RPMI7951 (cell line): ENCODE results near the gene KIF26A. TPM values are rescaled to one million over a fixed set of nuclear protein-coding genes. Genes with fewer than 3 reads are reported as not detected.

ENCODE experiments used
- DNase-seq: peaks from one replicate; pipeline ENCODE4 v3.0.0-alpha.2; 2012; ENCODE audit warnings: low read depth
- total RNA-seq: library from RNA; depleted of rRNA; stranded (reverse); fragments of >200 nt; shearing (Covaris generic); gene quantifications from 2 replicates; pipeline ENCODE4 v1.2.3, GENCODE V29; 2014

The KIF26A gene
- total RNA-seq, 1 experiment from 2014 or later, result not detected

GRCh38 chr14:104112609-104113571 is 25.5 kb upstream of the KIF26A start:
- DNase-seq, result no peak

- no peak for DNase-seq
Measured at GRCh38 chr14:104113631-104114420, 24.6 kb upstream of the KIF26A start.

DNA sequence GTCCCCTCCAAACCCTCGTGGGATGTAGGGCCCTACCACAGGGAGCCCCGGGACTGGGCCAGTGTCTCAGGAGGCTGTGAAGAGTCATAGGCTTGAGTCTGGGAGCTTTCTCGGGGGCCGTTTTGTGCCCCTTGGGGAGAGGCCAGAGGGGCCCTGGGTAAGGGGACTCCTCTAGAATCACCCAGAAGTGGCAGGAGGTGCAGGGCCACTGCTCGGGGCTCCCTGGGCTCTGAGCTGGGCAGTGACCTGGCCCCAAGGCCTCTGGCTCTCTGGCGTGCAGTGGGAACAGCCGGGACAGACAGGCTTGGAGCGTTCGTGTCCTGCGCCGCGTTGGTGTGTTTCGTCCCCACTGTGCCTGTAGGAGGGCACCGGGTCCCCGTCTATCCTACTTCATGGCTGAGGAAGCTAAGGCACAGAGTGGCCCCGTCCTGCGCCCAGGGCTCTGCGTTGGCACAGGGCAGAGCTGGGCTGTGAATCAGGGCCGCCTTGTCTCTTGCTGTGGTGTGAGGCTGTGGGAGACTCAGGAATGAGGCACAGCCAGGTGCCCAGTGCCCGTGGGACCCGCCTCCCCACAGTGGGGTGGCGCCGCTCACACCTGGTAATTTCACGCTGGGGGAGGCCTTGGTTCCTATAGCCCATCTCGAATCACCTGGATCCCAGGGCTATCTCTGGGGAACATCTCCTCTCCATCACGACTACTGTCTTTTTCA is 23.8 kb upstream of the KIF26A start:
- DNase-seq, result no peak

DNA sequence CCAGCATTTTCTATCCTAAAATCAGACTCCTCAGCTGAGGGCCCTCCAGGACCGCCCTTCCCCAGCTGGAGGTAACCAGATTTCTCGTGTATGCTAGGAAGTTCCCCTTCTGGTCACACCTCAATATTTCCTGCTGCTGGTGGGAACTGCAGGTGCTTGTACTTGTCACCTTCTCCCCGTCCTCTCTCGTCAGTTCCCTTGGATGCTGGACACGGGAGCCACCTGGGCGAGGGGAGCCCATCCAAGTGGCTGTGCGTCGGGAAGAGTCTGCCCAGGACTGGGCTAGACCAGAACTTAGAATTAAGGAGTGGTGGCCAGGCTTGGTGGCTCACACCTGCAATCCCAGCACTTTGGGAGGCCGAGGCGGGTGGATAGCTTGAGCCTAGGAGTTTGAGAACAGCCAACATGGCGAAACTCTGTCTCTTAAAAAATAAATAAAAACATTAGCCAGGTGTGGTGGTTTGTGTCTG is 23.2 kb upstream of the KIF26A start:
- DNase-seq, result no peak

- no peak for DNase-seq
Measured at GRCh38 chr14:104115691-104116287, 22.6 kb upstream of the KIF26A start.

- DNase-seq, result no peak
Measured at GRCh38 chr14:104116288-104116755, 22.1 kb upstream of the KIF26A start.

DNA sequence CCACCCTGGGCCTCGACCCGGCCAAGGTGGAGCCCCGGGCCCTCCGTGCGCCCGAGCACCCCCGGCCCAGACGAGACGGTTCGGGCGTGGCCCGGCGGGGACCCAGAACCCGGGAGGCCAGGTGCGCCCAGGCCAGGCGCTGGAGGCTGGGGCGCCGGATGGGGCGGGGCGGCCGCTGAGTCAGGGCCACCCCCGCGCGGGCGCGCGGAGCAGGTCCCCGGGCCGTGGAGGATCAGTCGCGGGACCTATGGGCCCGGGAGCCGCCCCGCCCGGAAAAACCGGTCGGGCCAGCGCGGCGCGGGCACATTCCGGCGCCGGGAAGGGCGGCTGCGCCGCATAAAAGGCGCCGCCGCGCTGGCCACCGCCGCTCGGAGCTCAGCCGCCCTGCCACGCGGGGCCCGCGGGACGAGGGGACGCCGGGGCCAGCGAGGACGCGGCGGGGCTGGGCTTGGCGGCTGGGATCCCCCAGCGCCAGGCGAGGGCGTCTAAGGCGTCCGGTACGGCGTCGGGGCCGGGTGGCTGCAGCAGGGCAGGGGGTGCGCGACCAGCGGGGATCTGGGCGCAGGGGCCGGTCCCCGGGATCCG is 21.5 kb upstream of the KIF26A start:
- DNase-seq, result no peak

- no peak for DNase-seq
Measured at GRCh38 chr14:104117341-104118005, 20.9 kb upstream of the KIF26A start.

DNA sequence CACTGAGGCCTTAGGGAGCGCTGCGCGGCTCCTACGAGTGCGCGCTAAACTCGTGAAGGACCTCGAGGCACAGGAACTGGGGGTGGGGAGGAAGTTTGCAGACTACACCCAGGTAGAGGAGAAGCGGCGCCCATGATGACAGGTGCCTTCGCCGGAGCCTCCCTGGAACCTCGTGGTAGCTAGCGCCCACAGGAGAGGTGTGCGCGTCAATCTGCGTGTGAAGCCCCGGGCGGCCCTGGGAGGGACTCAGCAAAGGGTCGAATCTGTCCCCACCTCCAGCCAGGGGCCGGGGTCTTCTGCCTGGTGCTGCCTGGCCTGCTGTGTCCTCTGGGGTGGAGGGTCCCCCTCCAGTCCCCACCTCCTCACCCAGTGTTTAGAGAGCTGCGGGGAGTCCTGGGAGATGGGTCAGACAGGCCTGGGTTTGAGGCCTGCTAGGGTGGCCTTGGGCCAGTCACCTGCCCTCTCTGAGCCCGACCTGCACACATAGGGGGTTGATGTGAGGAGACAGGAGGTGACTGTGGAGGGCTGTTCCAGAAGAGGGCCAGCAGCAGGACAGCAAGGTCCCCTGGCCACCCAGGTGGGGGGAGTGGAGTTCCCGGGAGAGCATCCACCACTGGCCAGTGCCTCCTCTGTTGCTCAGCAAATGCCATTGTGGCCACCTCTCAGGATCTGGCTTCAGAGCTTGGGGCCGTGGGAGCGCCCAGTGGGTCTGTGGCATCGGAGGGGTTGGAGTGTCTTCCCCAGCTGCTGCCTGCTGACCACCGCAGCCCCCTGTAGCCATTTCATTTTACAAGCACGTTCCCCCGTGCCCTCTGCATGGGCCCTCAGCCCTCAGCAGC is 20.2 kb upstream of the KIF26A start:
- no peak for DNase-seq

DNA sequence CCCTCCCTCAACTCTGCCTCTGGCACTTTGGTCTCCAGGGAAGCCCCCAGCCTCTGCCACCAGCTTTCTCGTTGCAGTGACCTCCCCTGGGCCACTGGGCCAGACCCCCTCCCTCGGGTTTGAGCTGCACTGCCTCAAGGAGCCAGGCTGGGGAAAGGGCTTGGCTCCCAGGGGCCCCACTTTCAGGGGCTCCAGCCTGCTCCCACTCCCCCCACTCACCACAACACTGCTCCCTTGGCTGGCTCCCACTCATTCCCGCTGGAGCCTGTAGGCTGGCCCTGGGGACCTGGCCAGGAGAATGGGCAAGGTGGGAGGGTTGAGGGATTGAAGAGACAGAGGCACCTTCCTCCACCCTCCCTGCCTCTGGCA is 19.3 kb upstream of the KIF26A start:
- no peak for DNase-seq

DNA sequence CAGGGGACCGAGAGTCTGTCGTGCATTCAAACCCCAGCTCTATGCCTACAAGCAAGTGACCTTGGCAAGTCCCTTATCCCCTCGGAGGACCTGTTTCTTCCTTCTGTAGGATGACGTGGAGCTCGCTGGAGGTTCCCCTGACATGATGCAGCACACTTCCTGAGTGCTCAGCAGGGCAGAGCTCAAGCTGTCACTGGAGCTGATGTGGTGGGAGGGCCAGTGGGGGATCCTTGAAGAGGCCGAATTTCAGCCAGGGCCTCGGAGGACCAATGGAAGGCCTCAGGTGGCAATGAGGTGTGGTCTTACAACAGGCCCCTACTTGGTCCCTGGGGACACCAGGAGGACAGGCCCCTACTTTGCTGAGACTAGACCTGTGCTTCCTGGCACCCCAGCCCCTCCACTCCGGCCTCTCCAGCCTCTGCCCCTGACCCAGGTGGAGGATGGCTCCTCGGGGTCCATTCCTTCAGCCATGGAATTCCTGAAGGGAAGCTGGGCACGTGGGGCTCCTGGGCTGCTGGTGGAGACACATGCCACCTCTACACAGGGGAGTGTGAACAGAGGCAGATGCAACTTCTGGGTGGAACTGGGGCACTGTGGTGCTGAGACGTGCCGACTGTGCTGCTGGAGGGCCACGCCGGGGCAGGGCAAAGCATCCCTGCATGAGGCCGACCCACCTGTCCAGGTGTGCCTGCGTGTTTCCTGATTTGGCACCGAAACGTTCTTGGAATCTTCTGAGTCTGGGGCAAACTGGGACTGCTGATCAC is 18.7 kb upstream of the KIF26A start:
- DNase-seq, result no peak

DNA sequence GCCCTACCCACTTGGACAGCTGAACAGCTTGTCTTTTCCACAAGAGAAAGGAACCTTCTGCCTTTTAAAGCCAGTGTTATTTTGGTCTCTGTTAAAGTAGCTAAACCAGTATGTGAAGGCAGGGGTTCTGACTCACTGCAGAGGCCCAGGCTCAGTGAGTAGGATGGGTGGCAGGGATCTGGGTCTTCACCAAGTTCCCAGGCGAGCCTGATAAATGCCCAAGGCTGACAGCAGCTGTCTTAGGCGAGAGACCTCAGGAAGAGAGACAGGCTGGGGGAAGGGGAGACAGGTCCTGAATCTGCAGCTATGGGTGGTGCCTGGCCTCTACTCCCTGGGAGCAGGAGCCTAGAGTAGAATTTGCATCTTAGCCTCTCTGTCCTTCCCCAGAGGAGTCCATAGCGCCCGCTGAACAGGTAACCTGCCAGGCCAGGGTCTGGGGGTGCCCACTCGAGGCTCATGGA is 18.1 kb upstream of the KIF26A start:
- DNase-seq, result no peak

- DNase-seq, result no peak
Measured at GRCh38 chr14:104121142-104121541, 17.2 kb upstream of the KIF26A start.

- DNase-seq, result no peak
Measured at GRCh38 chr14:104123879-104124278, 14.5 kb upstream of the KIF26A start.

- no peak for DNase-seq
Measured at GRCh38 chr14:104125011-104125410, 13.4 kb upstream of the KIF26A start.

GRCh38 chr14:104126753-104127152 is 11.6 kb upstream of the KIF26A start:
- DNase-seq, result no peak

GRCh38 chr14:104128981-104129380 is 9.4 kb upstream of the KIF26A start:
- DNase-seq, result no peak

DNA sequence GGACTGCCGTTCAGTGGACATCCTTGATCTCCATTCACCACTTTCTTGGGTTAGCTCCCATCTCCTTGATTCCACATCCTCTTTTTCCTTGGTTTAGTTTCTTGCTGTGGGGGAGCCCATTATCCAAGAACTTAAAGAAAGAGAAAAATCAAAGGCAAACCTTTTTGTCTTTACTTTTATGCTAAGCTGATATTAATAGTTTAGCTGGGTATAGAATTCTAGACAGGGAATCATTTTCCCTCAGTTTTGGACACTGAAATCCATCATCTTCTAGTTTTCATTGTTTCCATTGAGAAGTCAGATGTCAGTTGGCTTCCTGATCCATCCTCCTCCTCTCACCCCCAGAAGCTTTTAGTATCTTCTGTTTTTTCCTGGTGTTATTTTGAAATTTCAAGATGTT is 8.8 kb upstream of the KIF26A start:
- DNase-seq, result no peak
